Measurements from ENCODE around the gene MMP1. TPM values are rescaled to one million over a fixed set of nuclear protein-coding genes. Genes with fewer than 3 reads are reported as not detected.

The MMP1 gene
- polyA plus RNA-seq, 1 donor (not counting 4 experiments of a cell fraction or from before 2014, with no cell fraction given), result 81.5 TPM

- no peak for FAIRE-seq
- H3K79me2 ChIP-seq (ENCODE audit: control insufficient read depth, insufficient read depth, low read length), result no peaks in the 10 kb centered on the region
- dilution Hi-C loops (cut with MboI; ENCODE audit: extremely low pct_ligation_motif_present, low sequenced_read_pairs), result no loop called here
- no peaks in the 10 kb centered on the region for H3K27me3 ChIP-seq (ENCODE audit: control insufficient read depth, extremely low read depth, insufficient read depth, low read length)
- H3K9ac ChIP-seq (ENCODE audit: control insufficient read depth, extremely low read depth, insufficient read depth, low read length), result no peak overlapping the region
- no peaks in the 10 kb centered on the region for H4K20me1 ChIP-seq (ENCODE audit: control insufficient read depth, extremely low read depth, insufficient read depth, low read length)
- peaks cover 23% of the 10 kb centered on the region for H3K4me1 ChIP-seq (ENCODE audit: control insufficient read depth, extremely low read depth, insufficient read depth, low read length)
- no peak overlapping the region for H3K27ac ChIP-seq (ENCODE audit: control insufficient read depth, insufficient read depth, low read length)
- TF ChIP-seq EZH2 (IDR thresholded peaks at IDR 0.05; ENCODE audit: low read length), result no peak
- TF ChIP-seq, protein P1, sequence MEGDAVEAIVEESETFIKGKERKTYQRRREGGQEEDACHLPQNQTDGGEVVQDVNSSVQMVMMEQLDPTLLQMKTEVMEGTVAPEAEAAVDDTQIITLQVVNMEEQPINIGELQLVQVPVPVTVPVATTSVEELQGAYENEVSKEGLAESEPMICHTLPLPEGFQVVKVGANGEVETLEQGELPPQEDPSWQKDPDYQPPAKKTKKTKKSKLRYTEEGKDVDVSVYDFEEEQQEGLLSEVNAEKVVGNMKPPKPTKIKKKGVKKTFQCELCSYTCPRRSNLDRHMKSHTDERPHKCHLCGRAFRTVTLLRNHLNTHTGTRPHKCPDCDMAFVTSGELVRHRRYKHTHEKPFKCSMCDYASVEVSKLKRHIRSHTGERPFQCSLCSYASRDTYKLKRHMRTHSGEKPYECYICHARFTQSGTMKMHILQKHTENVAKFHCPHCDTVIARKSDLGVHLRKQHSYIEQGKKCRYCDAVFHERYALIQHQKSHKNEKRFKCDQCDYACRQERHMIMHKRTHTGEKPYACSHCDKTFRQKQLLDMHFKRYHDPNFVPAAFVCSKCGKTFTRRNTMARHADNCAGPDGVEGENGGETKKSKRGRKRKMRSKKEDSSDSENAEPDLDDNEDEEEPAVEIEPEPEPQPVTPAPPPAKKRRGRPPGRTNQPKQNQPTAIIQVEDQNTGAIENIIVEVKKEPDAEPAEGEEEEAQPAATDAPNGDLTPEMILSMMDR (optimal IDR thresholded peaks at IDR 0.05 in 1 of 3, IDR thresholded peaks at IDR 0.05 in 1 of 3, conservative IDR thresholded peaks at IDR 0.05 in 1 of 3; ENCODE audit: extremely low read depth in 1 of 3, insufficient read depth in 2 of 3, low read length in 3 of 3), result no peak
- H3K4me2 ChIP-seq (ENCODE audit: control insufficient read depth, extremely low read depth, insufficient read depth, low read depth, low read length), result no peak overlapping the region
- H3K36me3 ChIP-seq (ENCODE audit: control insufficient read depth in 2 of 2, extremely low read depth in 1 of 2, insufficient read depth in 2 of 2, low read length in 2 of 2), result no peaks in the 10 kb centered on the region
- no peak for DNase-seq (ENCODE audit: low read depth, low spot score)
- H3K9me1 ChIP-seq (ENCODE audit: control insufficient read depth, extremely low read depth, insufficient read depth, low read length), result no peaks in the 10 kb centered on the region
- H3K4me3 ChIP-seq (ENCODE audit: control insufficient read depth in 2 of 3, extremely low read depth in 1 of 3, insufficient read depth in 2 of 3, low read depth in 1 of 3, low read length in 3 of 3), result no peak overlapping the region
- H2AFZ ChIP-seq (ENCODE audit: control insufficient read depth, low read length), result no peak overlapping the region
- H3K9me3 ChIP-seq (ENCODE audit: control insufficient read depth, low read depth, low read length), result no peaks in the 10 kb centered on the region
These were observed 42.1 kb upstream of the MMP1 start for GRCh38 chr11:102840018-102840417.

- no peak for TF ChIP-seq EZH2 (IDR thresholded peaks at IDR 0.05; ENCODE audit: low read length)
- TF ChIP-seq, protein P1 (optimal IDR thresholded peaks at IDR 0.05 in 1 of 3, IDR thresholded peaks at IDR 0.05 in 1 of 3, conservative IDR thresholded peaks at IDR 0.05 in 1 of 3; ENCODE audit: extremely low read depth in 1 of 3, insufficient read depth in 2 of 3, low read length in 3 of 3), result no peak
- Histone ChIP-seq H4K20me1 (ENCODE audit: control insufficient read depth, extremely low read depth, insufficient read depth, low read length) (no peaks in the 10 kb centered on the region), H3K4me2 (ENCODE audit: control insufficient read depth, extremely low read depth, insufficient read depth, low read depth, low read length) (no peak overlapping the region), H3K27me3 (ENCODE audit: control insufficient read depth, extremely low read depth, insufficient read depth, low read length) (no peaks in the 10 kb centered on the region), H3K4me3 (ENCODE audit: control insufficient read depth in 2 of 3, extremely low read depth in 1 of 3, insufficient read depth in 2 of 3, low read depth in 1 of 3, low read length in 3 of 3) (no peak overlapping the region), H3K36me3 (ENCODE audit: control insufficient read depth in 2 of 2, extremely low read depth in 1 of 2, insufficient read depth in 2 of 2, low read length in 2 of 2) (no peaks in the 10 kb centered on the region), H3K9me3 (ENCODE audit: control insufficient read depth, low read depth, low read length) (no peaks in the 10 kb centered on the region), H3K27ac (ENCODE audit: control insufficient read depth, insufficient read depth, low read length) (no peak overlapping the region), H3K79me2 (ENCODE audit: control insufficient read depth, insufficient read depth, low read length) (no peaks in the 10 kb centered on the region), H3K9ac (ENCODE audit: control insufficient read depth, extremely low read depth, insufficient read depth, low read length) (no peak overlapping the region), H3K9me1 (ENCODE audit: control insufficient read depth, extremely low read depth, insufficient read depth, low read length) (no peaks in the 10 kb centered on the region), H3K4me1 (ENCODE audit: control insufficient read depth, extremely low read depth, insufficient read depth, low read length) (peaks cover 14% of the 10 kb centered on the region), H2AFZ (ENCODE audit: control insufficient read depth, low read length) (no peak overlapping the region)
- DNase-seq (ENCODE audit: low read depth, low spot score), result no peak
- no peak for FAIRE-seq
- dilution Hi-C loops (cut with MboI; ENCODE audit: extremely low pct_ligation_motif_present, low sequenced_read_pairs), result no loop called here
These were observed 39.7 kb upstream of the MMP1 start for GRCh38 chr11:102837646-102838045.

Data from keratinocyte (primary cell).